ENCODE data around the gene SLC22A6.

The SLC22A6 gene

GRCh38 chr11:62984451-62984991 lies at the start of gene SLC22A6:
Gene SLC22A6 (minus strand): TSS chr11:62984967. CDS start chr11:62984690, 277 bp downstream.
- Histone ChIP-seq H3K9ac (ENCODE audit: low read length) (no peak within 1 kb of the TSS), H3K4me3 (ENCODE audit: low read length) (no peak within 1 kb of the TSS)

GRCh38 chr11:63032457-63032856 lies 47.7 kb upstream of the SLC22A6 start:
- H3K27me3 ChIP-seq (ENCODE audit: control insufficient read depth, insufficient read depth, low read length): no peaks in the 10 kb centered on the region
- H3K4me3 ChIP-seq (ENCODE audit: low read length): no peak overlapping the region
- no peaks in the 10 kb centered on the region for H3K9me3 ChIP-seq (ENCODE audit: control insufficient read depth, low read length)
- H3K4me1 ChIP-seq (ENCODE audit: control insufficient read depth, insufficient read depth, low read length): no peaks in the 10 kb centered on the region
- no peaks in the 10 kb centered on the region for H3K36me3 ChIP-seq (ENCODE audit: control insufficient read depth, insufficient read depth, low read length)
- no peak overlapping the region for H3K9ac ChIP-seq (ENCODE audit: low read length)

More at GRCh38 chr11:62984451-62984991, at the start of gene SLC22A6:
- Histone ChIP-seq H3K36me3 (ENCODE audit: control insufficient read depth, insufficient read depth, low read length) (no peaks in the 10 kb centered on the region), H3K4me1 (ENCODE audit: control insufficient read depth, insufficient read depth, low read length) (no peaks in the 10 kb centered on the region), H3K27me3 (ENCODE audit: control insufficient read depth, insufficient read depth, low read length) (no peaks in the 10 kb centered on the region), H3K9me3 (ENCODE audit: control insufficient read depth, low read length) (no peaks in the 10 kb centered on the region)

- Histone ChIP-seq H3K27me3 (ENCODE audit: control insufficient read depth, insufficient read depth, low read length) (no peaks in the 10 kb centered on the region), H3K36me3 (ENCODE audit: control insufficient read depth, insufficient read depth, low read length) (no peaks in the 10 kb centered on the region), H3K9me3 (ENCODE audit: control insufficient read depth, low read length) (no peaks in the 10 kb centered on the region), H3K4me3 (ENCODE audit: low read length) (no peak overlapping the region), H3K9ac (ENCODE audit: low read length) (no peak overlapping the region), H3K4me1 (ENCODE audit: control insufficient read depth, insufficient read depth, low read length) (peaks cover 7% of the 10 kb centered on the region)
These were observed 39.3 kb upstream of the SLC22A6 start for GRCh38 chr11:63023841-63024648.

GRCh38 chr11:63023222-63023814 lies 38.6 kb upstream of the SLC22A6 start:
- Histone ChIP-seq H3K27me3 (ENCODE audit: control insufficient read depth, insufficient read depth, low read length) (no peaks in the 10 kb centered on the region), H3K4me1 (ENCODE audit: control insufficient read depth, insufficient read depth, low read length) (peaks cover 7% of the 10 kb centered on the region), H3K36me3 (ENCODE audit: control insufficient read depth, insufficient read depth, low read length) (no peaks in the 10 kb centered on the region), H3K9me3 (ENCODE audit: control insufficient read depth, low read length) (no peaks in the 10 kb centered on the region), H3K9ac (ENCODE audit: low read length) (no peak overlapping the region), H3K4me3 (ENCODE audit: low read length) (no peak overlapping the region)

GRCh38 chr11:63022441-63022840 lies 37.7 kb upstream of the SLC22A6 start:
- no peak overlapping the region for H3K9ac ChIP-seq (ENCODE audit: low read length)
- peaks cover 7% of the 10 kb centered on the region for H3K4me1 ChIP-seq (ENCODE audit: control insufficient read depth, insufficient read depth, low read length)
- no peaks in the 10 kb centered on the region for H3K36me3 ChIP-seq (ENCODE audit: control insufficient read depth, insufficient read depth, low read length)
- H3K4me3 ChIP-seq (ENCODE audit: low read length): no peak overlapping the region
- peaks cover 3% of the 10 kb centered on the region for H3K27me3 ChIP-seq (ENCODE audit: control insufficient read depth, insufficient read depth, low read length)
- H3K9me3 ChIP-seq (ENCODE audit: control insufficient read depth, low read length): no peaks in the 10 kb centered on the region

GRCh38 chr11:63020671-63021291 lies 36.0 kb upstream of the SLC22A6 start:
- H3K4me1 ChIP-seq (ENCODE audit: control insufficient read depth, insufficient read depth, low read length): peaks cover 7% of the 10 kb centered on the region
- no peaks in the 10 kb centered on the region for H3K9me3 ChIP-seq (ENCODE audit: control insufficient read depth, low read length)
- H3K36me3 ChIP-seq (ENCODE audit: control insufficient read depth, insufficient read depth, low read length): no peaks in the 10 kb centered on the region
- no peak overlapping the region for H3K4me3 ChIP-seq (ENCODE audit: low read length)
- H3K9ac ChIP-seq (ENCODE audit: low read length): no peak overlapping the region
- H3K27me3 ChIP-seq (ENCODE audit: control insufficient read depth, insufficient read depth, low read length): peaks cover 9% of the 10 kb centered on the region

GRCh38 chr11:63019506-63019905 lies 34.7 kb upstream of the SLC22A6 start:
- H3K9me3 ChIP-seq (ENCODE audit: control insufficient read depth, low read length): no peaks in the 10 kb centered on the region
- H3K27me3 ChIP-seq (ENCODE audit: control insufficient read depth, insufficient read depth, low read length): peaks cover 9% of the 10 kb centered on the region
- peaks cover 7% of the 10 kb centered on the region for H3K4me1 ChIP-seq (ENCODE audit: control insufficient read depth, insufficient read depth, low read length)
- no peaks in the 10 kb centered on the region for H3K36me3 ChIP-seq (ENCODE audit: control insufficient read depth, insufficient read depth, low read length)
- H3K9ac ChIP-seq (ENCODE audit: low read length): no peak overlapping the region
- no peak overlapping the region for H3K4me3 ChIP-seq (ENCODE audit: low read length)

- H3K4me3 ChIP-seq (ENCODE audit: low read length): no peak overlapping the region
- H3K9ac ChIP-seq (ENCODE audit: low read length): no peak overlapping the region
- H3K27me3 ChIP-seq (ENCODE audit: control insufficient read depth, insufficient read depth, low read length): peaks cover 9% of the 10 kb centered on the region
- no peaks in the 10 kb centered on the region for H3K4me1 ChIP-seq (ENCODE audit: control insufficient read depth, insufficient read depth, low read length)
- H3K36me3 ChIP-seq (ENCODE audit: control insufficient read depth, insufficient read depth, low read length): no peaks in the 10 kb centered on the region
- H3K9me3 ChIP-seq (ENCODE audit: control insufficient read depth, low read length): no peaks in the 10 kb centered on the region
These were observed 32.7 kb upstream of the SLC22A6 start for GRCh38 chr11:63017306-63017974.

GRCh38 chr11:63015521-63016215 lies 30.9 kb upstream of the SLC22A6 start, which contains the start of gene SLC22A8:
Gene SLC22A8 (minus strand): TSS chr11:63015841. CDS start chr11:63014958, 883 bp downstream.
- Histone ChIP-seq H3K27me3 (ENCODE audit: control insufficient read depth, insufficient read depth, low read length) (peaks cover 9% of the 10 kb centered on the region), H3K4me3 (ENCODE audit: low read length) (no peak within 1 kb of the TSS), H3K4me1 (ENCODE audit: control insufficient read depth, insufficient read depth, low read length) (no peaks in the 10 kb centered on the region), H3K9ac (ENCODE audit: low read length) (no peak within 1 kb of the TSS), H3K9me3 (ENCODE audit: control insufficient read depth, low read length) (no peaks in the 10 kb centered on the region), H3K36me3 (ENCODE audit: control insufficient read depth, insufficient read depth, low read length) (no peaks in the 10 kb centered on the region)

- no peaks in the 10 kb centered on the region for H3K4me1 ChIP-seq (ENCODE audit: control insufficient read depth, insufficient read depth, low read length)
- H3K36me3 ChIP-seq (ENCODE audit: control insufficient read depth, insufficient read depth, low read length): no peaks in the 10 kb centered on the region
- no peaks in the 10 kb centered on the region for H3K9me3 ChIP-seq (ENCODE audit: control insufficient read depth, low read length)
- peaks cover 9% of the 10 kb centered on the region for H3K27me3 ChIP-seq (ENCODE audit: control insufficient read depth, insufficient read depth, low read length)
- H3K9ac ChIP-seq (ENCODE audit: low read length): no peak overlapping the region
- no peak overlapping the region for H3K4me3 ChIP-seq (ENCODE audit: low read length)
These were observed 29.8 kb upstream of the SLC22A6 start for GRCh38 chr11:63014408-63015055.

GRCh38 chr11:63012839-63013238 lies 28.1 kb upstream of the SLC22A6 start:
- peaks cover 9% of the 10 kb centered on the region for H3K27me3 ChIP-seq (ENCODE audit: control insufficient read depth, insufficient read depth, low read length)
- no peaks in the 10 kb centered on the region for H3K4me1 ChIP-seq (ENCODE audit: control insufficient read depth, insufficient read depth, low read length)
- H3K4me3 ChIP-seq (ENCODE audit: low read length): no peak overlapping the region
- no peaks in the 10 kb centered on the region for H3K9me3 ChIP-seq (ENCODE audit: control insufficient read depth, low read length)
- no peak overlapping the region for H3K9ac ChIP-seq (ENCODE audit: low read length)
- H3K36me3 ChIP-seq (ENCODE audit: control insufficient read depth, insufficient read depth, low read length): no peaks in the 10 kb centered on the region
